K562 (cell line): Measurements from ENCODE around the gene FRMD1. TPM values are rescaled to one million over a fixed set of nuclear protein-coding genes. Genes with fewer than 3 reads are reported as not detected.

Experiments
- ATAC-seq: fragments of 200-7000 bp; cut with Tn5 transposase; 3 replicates; pipeline ENCODE4 v1.9.1; 2020; ENCODE audit warnings: moderate library complexity
- BruUV-seq: library from RNA; stranded (reverse); fragments of 400-500 nt; replicated peaks from 2 replicates; lab custom pipeline; 2021; lab: Mats Ljungman, UMichigan
- CTCF ChIA-PET: fragments of 300-600 bp; formaldehyde crosslinking; extraction: SDS; loops from one replicate; lab custom pipeline; 2021; ENCODE audit warnings: low intra/inter-chr PET ratio; lab: Yijun Ruan, JAX
- POLR2A ChIA-PET: fragments of 300-600, 350-650 bp; sonication (Branson Sonifier 250); formaldehyde crosslinking; extraction: SDS; loops from one replicate; lab custom pipeline; 2021; ENCODE audit warnings: antibody characterized with exemption, inconsistent platforms; lab: Yijun Ruan, JAX
- DNase-seq, 4 experiments: peaks; one replicate each; pipeline versions ENCODE4 v3.0.0 to v3.0.0-alpha.2; 2011 to 2018; ENCODE audit warnings: low spot score in 3 of 4, mixed read lengths in 3 of 4; ENCODE audit errors: extremely low read depth in 1 of 4
- FAIRE-seq: peaks from 2 replicates; lab custom pipeline; 2011; peaks lifted over from hg19 to GRCh38; lab: Jason Lieb, UNC
- H2AFZ ChIP-seq: 2 replicates; pipeline ENCODE4 v1.6.0; 2011; ENCODE audit warnings: low read depth, low read length, control low read depth, inconsistent platforms
- H3K27ac ChIP-seq: fragments of 200-600 bp; 3 replicates; pipeline ENCODE4 v1.8.0; 2011; ENCODE audit warnings: low read depth, mild to moderate bottlenecking, control low read depth, inconsistent platforms, low read length, moderate library complexity, mixed read lengths; ENCODE audit errors: extremely low read depth
- H3K27me3 ChIP-seq, 2 experiments: fragments of 300-600 bp in 1 of 2; 2 replicates in 1 of 2; 3 replicates in 1 of 2; pipeline versions ENCODE4 v1.6.0 to v1.8.0; 2011; ENCODE audit warnings: inconsistent platforms in 2 of 2, low read length in 2 of 2, mild to moderate bottlenecking in 1 of 2, mixed read lengths in 1 of 2, moderate library complexity in 1 of 2; ENCODE audit not compliant: control insufficient read depth in 2 of 2, insufficient read depth in 2 of 2
- H3K36me3 ChIP-seq: fragments of 300-600 bp; 3 replicates; pipeline ENCODE4 v1.8.0; 2011; ENCODE audit warnings: mild to moderate bottlenecking, low read length, inconsistent platforms; ENCODE audit not compliant: control insufficient read depth, insufficient read depth
- H3K4me1 ChIP-seq, 2 experiments: fragments of 200-600 bp in 1 of 2; replicated peaks in 1 of 2; 2 replicates in 1 of 2; 3 replicates in 1 of 2; pipeline versions ENCODE4 v1.5.1 to v1.8.0; 2011; ENCODE audit warnings: inconsistent platforms in 2 of 2, low read length in 2 of 2, mild to moderate bottlenecking in 1 of 2, mixed read lengths in 1 of 2, moderate library complexity in 1 of 2; ENCODE audit not compliant: control insufficient read depth in 2 of 2, insufficient read depth in 2 of 2
- H3K4me2 ChIP-seq: 2 replicates; pipeline ENCODE4 v1.6.1; 2011; ENCODE audit warnings: low read length, control low read depth, inconsistent platforms, mixed read lengths; ENCODE audit not compliant: insufficient read depth
- H3K4me3 ChIP-seq: fragments of 200-600 bp; sonication (generic), shearing (Covaris generic); 2 replicates; pipeline ENCODE4 v1.5.1; 2016; ENCODE audit warnings: control low read depth, inconsistent platforms
- H3K79me2 ChIP-seq: fragments of 200-600 bp; 3 replicates; pipeline ENCODE4 v1.8.0; 2011; ENCODE audit warnings: low read length, inconsistent platforms; ENCODE audit not compliant: control insufficient read depth, insufficient read depth
- H3K9ac ChIP-seq, 2 experiments: 2 replicates each; pipeline versions ENCODE4 v1.6.0 to v1.6.1; 2011; ENCODE audit warnings: low read depth in 2 of 2, low read length in 2 of 2, control low read depth in 1 of 2, inconsistent platforms in 1 of 2, mild to moderate bottlenecking in 1 of 2, mixed read lengths in 1 of 2; ENCODE audit not compliant: insufficient read depth in 1 of 2
- H3K9me1 ChIP-seq: one replicate; pipeline ENCODE4 v1.6.0; 2011; ENCODE audit warnings: inconsistent platforms, mild to moderate bottlenecking, low read length, moderate library complexity; ENCODE audit not compliant: control insufficient read depth, insufficient read depth
- H3K9me3 ChIP-seq: replicated peaks from 2 replicates; pipeline ENCODE4 v1.5.1; 2011; ENCODE audit warnings: low read depth, low read length, inconsistent platforms; ENCODE audit not compliant: control insufficient read depth, insufficient read depth
- H4K20me1 ChIP-seq: replicated peaks from 2 replicates; pipeline ENCODE4 v1.6.1; 2011; ENCODE audit warnings: low read length, inconsistent platforms, mixed read lengths; ENCODE audit not compliant: control insufficient read depth, insufficient read depth
- ADNP ChIP-seq: fragments of 200-800 bp; sonication (Bioruptor generic); IDR thresholded peaks from 2 replicates; pipeline ENCODE4 v1.6.1; 2016; ENCODE audit warnings: missing genetic modification characterization, missing compliant biosample characterization
- EP300 ChIP-seq: IDR thresholded peaks from 2 replicates; pipeline ENCODE4 v1.6.1; 2012; ENCODE audit warnings: low read length, improper control_type of control experiment
- MBD2 ChIP-seq: sonication (generic); IDR thresholded peaks from 2 replicates; pipeline ENCODE4 v1.6.1; 2016; ENCODE audit warnings: low read depth, borderline replicate concordance
- TBP ChIP-seq: optimal IDR thresholded peaks from 2 replicates; pipeline ENCODE3; 2011; ENCODE audit warnings: low read depth, low read length, improper control_type of control experiment
- ZNF124 ChIP-seq: sonication (generic); formaldehyde crosslinking; IDR thresholded peaks from 2 replicates; pipeline ENCODE4 v1.8.1; 2022; ENCODE audit warnings: missing genetic modification reagents
- ZNF263 ChIP-seq: sonication (generic); formaldehyde crosslinking; IDR thresholded peaks from 2 replicates; pipeline ENCODE4 v1.8.0; 2022; ENCODE audit warnings: mild to moderate bottlenecking, missing genetic modification reagents, borderline replicate concordance
- ZNF444 ChIP-seq: fragments of 250-450 bp; sonication (Bioruptor Pico); IDR thresholded peaks from 2 replicates; pipeline ENCODE4 v1.4.0; 2020; ENCODE audit warnings: mild to moderate bottlenecking, moderate library complexity
- ZNF696 ChIP-seq: fragments of 250-450 bp; sonication (Bioruptor Pico); conservative IDR thresholded peaks from 2 replicates; pipeline ENCODE4 v1.4.0; 2020; ENCODE audit warnings: mild to moderate bottlenecking, moderate library complexity
- WGBS: fragments of 100-300 bp; shearing (Covaris generic); methylation state at CpG from one replicate; pipeline ENCODE4 v1.1.6; 2016; ENCODE audit warnings: low coverage, mixed read lengths; ENCODE audit not compliant: insufficient coverage; ENCODE audit errors: missing lambda C conversion rate; 5-methylcytosine and 5-hydroxymethylcytosine counted together
- in situ Hi-C: fragments of 300-500 bp; cut with MboI; formaldehyde crosslinking; loops from 4 replicates; pipeline ENCODE4 v1.15.0; 2018; ENCODE audit warnings: inconsistent platforms, mixed read lengths
- intact Hi-C: fragments of 100-400 bp; cut with micrococcal nuclease; formaldehyde crosslinking; loops from 2 replicates; pipeline ENCODE4 v1.14.2; 2022
- polyA plus RNA-seq, 8 experiments: library from polyadenylated mRNA; depleted of rRNA in 4 of 8; stranded (reverse) in 5 of 8; unstranded in 3 of 8; fragments of >200 nt; fragmentation: Nextera tagmentation in 2 of 8; fragmentation: Illumina TruSeq in 1 of 8; extraction: Ambion mirVana in 2 of 8; extraction: Trizol in 1 of 8; gene quantifications; 2 replicates each; pipeline versions ENCODE4 v1.2.1 to v1.2.3, GENCODE V29; 2011 to 2014; ENCODE audit warnings: inconsistent platforms in 1 of 8, missing spikeins in 1 of 8
- total RNA-seq, 7 experiments: library from RNA; depleted of rRNA in 6 of 7; stranded (reverse); fragments of >200 nt in 6 of 7; fragmentation: Illumina TruSeq in 2 of 7; extraction: Trizol in 2 of 7; gene quantifications; 2 replicates each; pipeline versions ENCODE4 v1.2.1 to v1.2.3, GENCODE V29; 2011 to 2021; ENCODE audit warnings: low replicate concordance in 1 of 7
- TF ChIP-seq, protein P1 (sequence below): sonication (generic); formaldehyde crosslinking; IDR thresholded peaks from 2 replicates; pipeline ENCODE4 v1.8.1; 2023; ENCODE audit warnings: mild to moderate bottlenecking, missing genetic modification reagents
- TF ChIP-seq, protein P2 (sequence below): sonication (generic); formaldehyde crosslinking; IDR thresholded peaks from 2 replicates; pipeline ENCODE4 v1.8.1; 2023; ENCODE audit warnings: mild to moderate bottlenecking, missing genetic modification reagents, moderate library complexity
- TF ChIP-seq, protein P3 (sequence below): fragments of 450-650 bp; IDR thresholded peaks from 2 replicates; pipeline ENCODE4 v1.6.1; 2017; ENCODE audit warnings: mild to moderate bottlenecking, moderate library complexity
- TF ChIP-seq, protein P4 (sequence below): IDR thresholded peaks from 2 replicates; pipeline ENCODE4 v1.6.1; 2011; ENCODE audit not compliant: insufficient read length; ENCODE audit errors: extremely low read depth

The FRMD1 gene
- total and polyA plus RNA-seq, 9 of the 15 experiments (the other 6 are each of a cell fraction or from before 2014, with no cell fraction given) = 0.01 to 0.04 (median 0.01) TPM; not detected in 6

DNA sequence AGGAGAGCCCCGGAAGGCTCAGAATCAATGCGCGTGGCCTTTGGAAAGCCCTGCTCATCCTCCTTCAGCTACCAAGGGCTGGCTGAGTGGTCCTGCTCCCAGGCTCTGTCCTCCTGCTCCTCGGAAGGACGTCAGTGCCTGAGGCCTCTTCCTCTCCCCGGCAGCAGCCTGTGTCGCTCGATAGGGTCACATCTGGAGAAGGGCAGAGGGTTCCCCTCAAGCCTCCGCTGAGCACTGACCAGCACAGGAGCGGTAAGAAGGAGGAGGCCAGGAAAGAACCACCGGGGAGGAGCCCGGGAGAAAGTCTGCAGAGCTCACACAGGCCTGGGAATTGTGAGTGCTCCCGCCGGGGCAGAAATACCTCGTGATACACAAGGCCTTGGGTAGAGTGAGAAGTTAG is 60.3 kb downstream of the FRMD1 start:
- Histone ChIP-seq H4K20me1 (no peaks in the 10 kb centered on the region), H2AFZ (no peak overlapping the region), H3K4me2 (no peak overlapping the region)
- intact Hi-C loops = no loop called here
- TF ChIP-seq EP300 (no peak), TBP (no peak), ZNF444 (CRISPR knock-in tag) (no peak), ZNF696 (CRISPR knock-in tag) (no peak), MBD2 (no peak), ADNP (tag) (no peak), ZNF124 (no peak), ZNF263 (CRISPR knock-in tag) (no peak)
- TF ChIP-seq, protein P1, sequence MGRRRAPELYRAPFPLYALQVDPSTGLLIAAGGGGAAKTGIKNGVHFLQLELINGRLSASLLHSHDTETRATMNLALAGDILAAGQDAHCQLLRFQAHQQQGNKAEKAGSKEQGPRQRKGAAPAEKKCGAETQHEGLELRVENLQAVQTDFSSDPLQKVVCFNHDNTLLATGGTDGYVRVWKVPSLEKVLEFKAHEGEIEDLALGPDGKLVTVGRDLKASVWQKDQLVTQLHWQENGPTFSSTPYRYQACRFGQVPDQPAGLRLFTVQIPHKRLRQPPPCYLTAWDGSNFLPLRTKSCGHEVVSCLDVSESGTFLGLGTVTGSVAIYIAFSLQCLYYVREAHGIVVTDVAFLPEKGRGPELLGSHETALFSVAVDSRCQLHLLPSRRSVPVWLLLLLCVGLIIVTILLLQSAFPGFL (CRISPR knock-in tag) = no peak
- TF ChIP-seq, protein P2, sequence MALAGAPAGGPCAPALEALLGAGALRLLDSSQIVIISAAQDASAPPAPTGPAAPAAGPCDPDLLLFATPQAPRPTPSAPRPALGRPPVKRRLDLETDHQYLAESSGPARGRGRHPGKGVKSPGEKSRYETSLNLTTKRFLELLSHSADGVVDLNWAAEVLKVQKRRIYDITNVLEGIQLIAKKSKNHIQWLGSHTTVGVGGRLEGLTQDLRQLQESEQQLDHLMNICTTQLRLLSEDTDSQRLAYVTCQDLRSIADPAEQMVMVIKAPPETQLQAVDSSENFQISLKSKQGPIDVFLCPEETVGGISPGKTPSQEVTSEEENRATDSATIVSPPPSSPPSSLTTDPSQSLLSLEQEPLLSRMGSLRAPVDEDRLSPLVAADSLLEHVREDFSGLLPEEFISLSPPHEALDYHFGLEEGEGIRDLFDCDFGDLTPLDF (CRISPR knock-in tag) = no peak
- TF ChIP-seq, protein P3, sequence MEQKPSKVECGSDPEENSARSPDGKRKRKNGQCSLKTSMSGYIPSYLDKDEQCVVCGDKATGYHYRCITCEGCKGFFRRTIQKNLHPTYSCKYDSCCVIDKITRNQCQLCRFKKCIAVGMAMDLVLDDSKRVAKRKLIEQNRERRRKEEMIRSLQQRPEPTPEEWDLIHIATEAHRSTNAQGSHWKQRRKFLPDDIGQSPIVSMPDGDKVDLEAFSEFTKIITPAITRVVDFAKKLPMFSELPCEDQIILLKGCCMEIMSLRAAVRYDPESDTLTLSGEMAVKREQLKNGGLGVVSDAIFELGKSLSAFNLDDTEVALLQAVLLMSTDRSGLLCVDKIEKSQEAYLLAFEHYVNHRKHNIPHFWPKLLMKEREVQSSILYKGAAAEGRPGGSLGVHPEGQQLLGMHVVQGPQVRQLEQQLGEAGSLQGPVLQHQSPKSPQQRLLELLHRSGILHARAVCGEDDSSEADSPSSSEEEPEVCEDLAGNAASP = no peak
- TF ChIP-seq, protein P4, sequence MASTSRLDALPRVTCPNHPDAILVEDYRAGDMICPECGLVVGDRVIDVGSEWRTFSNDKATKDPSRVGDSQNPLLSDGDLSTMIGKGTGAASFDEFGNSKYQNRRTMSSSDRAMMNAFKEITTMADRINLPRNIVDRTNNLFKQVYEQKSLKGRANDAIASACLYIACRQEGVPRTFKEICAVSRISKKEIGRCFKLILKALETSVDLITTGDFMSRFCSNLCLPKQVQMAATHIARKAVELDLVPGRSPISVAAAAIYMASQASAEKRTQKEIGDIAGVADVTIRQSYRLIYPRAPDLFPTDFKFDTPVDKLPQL = no peak
- TF ChIP-seq, all 486 proteins: peak for 0
- Histone ChIP-seq H3K4me3 (no peak overlapping the region), H3K4me1 (no peaks in the 10 kb centered on the region), H3K36me3 (no peaks in the 10 kb centered on the region), H3K27ac (no peak overlapping the region), H3K9me1 (no peaks in the 10 kb centered on the region), H3K79me2 (no peaks in the 10 kb centered on the region), H3K9ac (no peak overlapping the region), H3K9me3 (no peaks in the 10 kb centered on the region), H3K27me3 (peaks cover 41 to 54% of the 10 kb centered on the region in 2 experiments)
- no TSS peak for BruUV-seq
- 11% methylated on average over 13 of the region's 15 CpGs for WGBS
- DNase-seq = no peak
- CTCF ChIA-PET = no interaction called here
- in situ Hi-C loops = no loop called here
- POLR2A ChIA-PET = interaction anchor here (0.6 kb wide), 1 partner anchor 112 kb away, joined by 3 read pairs; no protein-coding TSS in a partner anchor
- no peak for FAIRE-seq
- no peak for ATAC-seq
